ENCODE results near the gene MAD1L1. TPM values are rescaled to one million over a fixed set of nuclear protein-coding genes. Genes with fewer than 3 reads are reported as not detected.

The MAD1L1 gene
- total and polyA plus RNA-seq, 4 donors, result 12.8 to 20.7 (median 16.5) TPM

GRCh38 chr7:2248984-2249694 lies 16.4 kb upstream of the MAD1L1 start:
- Histone ChIP-seq H3K27ac (ENCODE audit: low read depth in 1 of 2, low read length in 2 of 2) (no peak overlapping the region), H3K36me3 (ENCODE audit: control insufficient read depth in 4 of 4, insufficient read depth in 3 of 4, low read depth in 1 of 4, low read length in 3 of 4) (peaks cover 0 to 2% (median under 1%) of the 10 kb centered on the region in 4 donors), H3K4me1 (ENCODE audit: control insufficient read depth in 4 of 4, insufficient read depth in 4 of 4, low read length in 3 of 4) (no peaks in the 10 kb centered on the region), H3K27me3 (ENCODE audit: control insufficient read depth in 4 of 4, insufficient read depth in 4 of 4, low read length in 3 of 4) (no peaks in the 10 kb centered on the region), H3K9ac (ENCODE audit: low read depth in 1 of 2, low read length in 2 of 2) (no peak overlapping the region), H3K4me3 (ENCODE audit: low read depth in 1 of 3, low read length in 3 of 3) (no peak overlapping the region), H3K9me3 (ENCODE audit: control insufficient read depth in 4 of 4, low read length in 3 of 4) (no peaks in the 10 kb centered on the region)
- WGBS, result 62% methylated on average over 24 of the region's 24 CpGs
- no peak for TF ChIP-seq GABPA (IDR thresholded peaks at IDR 0.05 in 1 of 2, conservative IDR thresholded peaks at IDR 0.05 in 1 of 2)
- no peak for TF ChIP-seq HNF4A (conservative IDR thresholded peaks at IDR 0.05)
- no peak for TF ChIP-seq YY1 (IDR thresholded peaks at IDR 0.05)
- TF ChIP-seq ATF3 (IDR thresholded peaks at IDR 0.05), result no peak
- TF ChIP-seq RXRA (IDR thresholded peaks at IDR 0.05), result no peak
- no peak for TF ChIP-seq JUND (IDR thresholded peaks at IDR 0.05)
- TF ChIP-seq TAF1 (conservative IDR thresholded peaks at IDR 0.05), result no peak
- TF ChIP-seq NR2F2 (IDR thresholded peaks at IDR 0.05), result no peak
- no peak for TF ChIP-seq HNF4G (IDR thresholded peaks at IDR 0.05)
- no peak for TF ChIP-seq FOXA2 (IDR thresholded peaks at IDR 0.05)
- no peak for TF ChIP-seq MAX (IDR thresholded peaks at IDR 0.05)
- no peak for TF ChIP-seq SP1 (IDR thresholded peaks at IDR 0.05)
- no peak for TF ChIP-seq ZBTB33 (IDR thresholded peaks at IDR 0.05)
- TF ChIP-seq REST (IDR thresholded peaks at IDR 0.05), result no peak
- TF ChIP-seq EGR1 (IDR thresholded peaks at IDR 0.05; ENCODE audit: low read depth in 2 of 2), result no peak
- no peak for TF ChIP-seq FOXA1 (IDR thresholded peaks at IDR 0.05)
- no peak for DNase-seq (ENCODE audit: low spot score)

- H3K4me1 ChIP-seq (ENCODE audit: control insufficient read depth in 4 of 4, insufficient read depth in 4 of 4, low read length in 3 of 4), result peaks cover 4 to 8% (median 6%) of the 10 kb centered on the region in 4 donors
- H3K9ac ChIP-seq (ENCODE audit: low read depth in 1 of 2, low read length in 2 of 2), result no peak overlapping the region
- no peaks in the 10 kb centered on the region for H3K27me3 ChIP-seq (ENCODE audit: control insufficient read depth in 4 of 4, insufficient read depth in 4 of 4, low read length in 3 of 4)
- no peak for TF ChIP-seq NR2F2 (IDR thresholded peaks at IDR 0.05)
- TF ChIP-seq GABPA (IDR thresholded peaks at IDR 0.05 in 1 of 2, conservative IDR thresholded peaks at IDR 0.05 in 1 of 2), result no peak
- no peak for TF ChIP-seq REST (IDR thresholded peaks at IDR 0.05)
- TF ChIP-seq RAD21 (IDR thresholded peaks at IDR 0.05), result peak; percentile 27 to 68
- peak; percentile 31 for TF ChIP-seq CTCF (IDR thresholded peaks at IDR 0.05; ENCODE audit: low read depth, low read length, missing input control)
- no peaks in the 10 kb centered on the region for H3K9me3 ChIP-seq (ENCODE audit: control insufficient read depth in 4 of 4, low read length in 3 of 4)
- H3K36me3 ChIP-seq (ENCODE audit: control insufficient read depth in 4 of 4, insufficient read depth in 3 of 4, low read depth in 1 of 4, low read length in 3 of 4), result no peaks in the 10 kb centered on the region
- H3K4me3 ChIP-seq (ENCODE audit: low read depth in 1 of 3, low read length in 3 of 3), result no peak overlapping the region
- WGBS, result 75% methylated on average over 36 of the region's 36 CpGs
- DNase-seq (ENCODE audit: low spot score), result peak; percentile 49
- H3K27ac ChIP-seq (ENCODE audit: low read depth in 1 of 2, low read length in 2 of 2), result no peak overlapping the region
Observed at GRCh38 chr7:2247141-2247995, 14.6 kb upstream of the MAD1L1 start.
